Stimulated activated CD4-positive, alpha-beta T cell treated with anti-CD3 and anti-CD28 coated beads, Interleukin-1b, Interleukin-23, amount 100 ng/mL, for 24 hours (primary cell): ENCODE results near the gene SPRED2.
"Not testable (repeated sequence)": the region's sequence is repeated elsewhere in the genome, so short reads cannot be mapped to it uniquely, and the experiment has no call there.

Source experiments
- DNase-seq, 4 experiments: peaks; one replicate each; pipeline ENCODE4 v3.0.0-alpha.2; 2020; ENCODE audit warnings: low read depth in 4 of 4, low spot score in 1 of 4

Gene SPRED2

GRCh38 chr2:65349863-65350262, 82.5 kb downstream of the SPRED2 start:
- no peak for DNase-seq

DNA sequence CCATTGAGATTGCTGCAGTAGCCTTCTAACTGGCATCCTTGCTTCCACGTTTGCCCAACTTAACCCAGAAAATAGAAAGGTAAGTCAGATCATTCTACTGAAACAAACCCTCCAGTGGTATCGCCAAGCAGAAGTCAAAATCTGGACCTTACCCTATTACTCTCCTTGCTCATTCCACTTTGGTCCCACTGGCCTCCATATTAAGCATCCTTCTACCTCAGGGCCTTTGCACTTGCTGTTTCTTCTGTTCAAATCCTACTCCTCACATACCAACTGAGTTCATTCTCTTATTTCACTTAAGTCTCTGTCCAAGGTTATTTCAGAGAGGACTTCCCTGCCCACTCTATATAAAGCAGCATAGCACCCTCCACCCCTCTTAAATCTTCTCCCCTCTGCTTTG, 84.5 kb downstream of the SPRED2 start:
- no peak for DNase-seq

- DNase-seq, result no peak
These were observed 86.8 kb downstream of the SPRED2 start for GRCh38 chr2:65345631-65346030.

GRCh38 chr2:65344689-65345088, 87.7 kb downstream of the SPRED2 start:
- DNase-seq, result no peak

DNA sequence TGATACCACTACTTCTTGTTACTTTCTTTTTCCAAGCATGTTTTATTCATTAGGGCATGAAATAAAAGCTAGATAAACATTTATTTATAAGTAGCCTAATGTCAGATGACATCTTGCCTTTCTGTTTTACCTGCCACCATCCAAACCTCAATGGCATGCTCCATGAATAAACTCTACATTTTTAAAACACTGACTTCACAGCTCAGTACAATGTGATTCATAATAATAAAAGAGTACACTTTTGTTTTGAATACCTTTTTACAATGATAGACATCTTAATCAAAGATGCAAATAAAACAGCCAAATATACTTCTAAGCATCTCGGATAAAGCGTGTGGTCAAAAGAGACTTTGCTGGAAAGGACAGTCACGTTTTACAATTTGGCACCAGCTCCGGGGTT, 88.2 kb downstream of the SPRED2 start:
- no peak for DNase-seq

- DNase-seq, result no peak
These were observed 89.0 kb downstream of the SPRED2 start for GRCh38 chr2:65343386-65343785.

GRCh38 chr2:65340898-65341681, 91.3 kb downstream of the SPRED2 start:
- no peak for DNase-seq

GRCh38 chr2:65339648-65340047, 92.8 kb downstream of the SPRED2 start:
- no peak for DNase-seq

- not testable (repeated sequence) for DNase-seq
These were observed 93.4 kb downstream of the SPRED2 start for GRCh38 chr2:65338830-65339495.

- not testable (repeated sequence) for DNase-seq
These were observed 94.5 kb downstream of the SPRED2 start for GRCh38 chr2:65337915-65338314.

- no peak for DNase-seq
These were observed 97.7 kb downstream of the SPRED2 start for GRCh38 chr2:65334714-65335113.

GRCh38 chr2:65331336-65332025, 100.9 kb downstream of the SPRED2 start:
- no peak for DNase-seq

DNA sequence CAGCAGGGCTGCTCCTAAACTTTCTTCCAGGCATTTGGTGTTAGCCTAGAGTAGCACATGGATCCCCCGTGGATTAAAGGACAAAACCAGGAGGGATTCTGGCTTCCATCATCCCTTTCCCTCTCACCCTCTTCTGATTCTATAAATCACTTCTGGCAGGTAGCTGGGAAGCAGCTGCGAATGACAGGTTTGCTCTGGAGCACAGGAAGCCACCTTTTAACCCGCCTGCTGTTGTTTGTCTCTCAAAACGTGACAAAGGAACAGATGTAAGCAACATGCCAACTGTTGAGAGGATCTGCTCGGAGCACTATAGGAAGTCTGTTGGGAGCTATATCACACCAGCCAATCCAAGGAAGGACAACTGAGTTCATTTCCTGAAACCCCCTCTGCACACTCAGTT, 102.9 kb downstream of the SPRED2 start:
- no peak for DNase-seq

DNA sequence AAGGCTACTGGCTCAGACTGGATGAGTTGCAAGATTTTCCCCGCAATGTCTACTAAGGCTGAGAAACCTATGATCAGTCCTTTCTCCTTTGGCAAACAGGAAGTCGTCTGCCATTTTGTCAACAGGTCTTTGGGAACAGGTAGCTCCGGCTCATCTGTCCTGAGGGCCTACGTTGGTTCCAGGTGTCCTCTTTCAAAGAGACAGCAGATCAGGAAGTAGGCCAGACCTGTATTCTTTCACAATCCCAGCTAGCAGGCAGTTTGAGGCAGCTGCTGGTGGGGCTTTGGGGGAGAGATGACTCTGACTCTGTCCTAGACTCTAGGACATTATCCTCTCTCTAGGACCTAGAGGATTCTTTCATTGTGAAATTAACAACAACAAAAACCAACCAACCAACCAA, 106.1 kb downstream of the SPRED2 start:
- DNase-seq, result no peak

DNA sequence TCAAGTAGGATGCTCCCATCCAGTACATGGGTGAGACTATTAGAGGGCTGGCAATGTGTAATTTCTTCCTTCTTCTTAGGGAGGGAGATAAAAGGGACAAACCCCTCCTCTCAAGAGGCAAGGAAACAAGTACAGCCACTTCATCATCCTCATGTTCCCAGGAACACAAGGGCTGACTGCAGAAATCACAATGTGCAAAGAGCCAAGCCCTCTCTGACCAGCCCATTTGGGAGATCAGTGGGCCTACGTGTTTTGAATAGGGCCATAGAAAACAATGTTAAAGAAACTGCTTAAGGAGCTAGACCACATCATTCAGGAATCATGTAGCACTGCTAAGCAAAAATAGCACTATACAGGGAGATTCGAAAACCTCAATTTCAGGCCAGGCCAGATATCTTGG, 107.3 kb downstream of the SPRED2 start:
- no peak for DNase-seq

- no peak for DNase-seq
These were observed 111.5 kb downstream of the SPRED2 start for GRCh38 chr2:65320946-65321345.

GRCh38 chr2:65320042-65320725, 112.2 kb downstream of the SPRED2 start:
- DNase-seq, result no peak

GRCh38 chr2:65319674-65320041, 112.7 kb downstream of the SPRED2 start:
- no peak for DNase-seq

DNA sequence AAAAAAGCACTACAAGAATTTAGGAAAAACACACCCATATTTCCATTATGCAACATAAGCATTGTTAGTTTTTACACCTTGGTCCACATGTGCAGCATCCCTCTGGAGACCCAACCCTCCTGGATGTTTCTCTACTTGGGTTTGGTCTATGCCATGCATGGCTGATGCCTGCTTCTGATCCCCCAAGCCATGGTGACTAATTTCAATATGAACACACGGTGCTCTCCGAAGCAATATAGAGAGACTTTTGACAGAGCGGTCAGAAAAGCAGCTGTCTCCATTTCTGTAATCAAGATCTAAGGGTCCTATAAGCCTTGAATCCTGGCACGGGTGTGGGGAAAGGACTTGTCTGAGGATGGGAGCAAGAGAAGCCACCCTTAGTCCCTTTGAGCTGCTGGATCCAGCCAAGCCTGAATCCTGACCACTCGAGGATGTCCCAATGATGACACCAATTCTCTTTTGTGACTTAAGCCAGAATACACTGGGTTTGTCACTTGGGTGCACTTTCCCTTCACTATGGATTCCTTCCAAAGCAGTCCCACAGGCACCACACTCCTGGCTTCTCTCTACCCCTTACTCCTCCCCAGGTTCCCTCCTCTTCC, 113.2 kb downstream of the SPRED2 start:
- DNase-seq, result no peak

DNA sequence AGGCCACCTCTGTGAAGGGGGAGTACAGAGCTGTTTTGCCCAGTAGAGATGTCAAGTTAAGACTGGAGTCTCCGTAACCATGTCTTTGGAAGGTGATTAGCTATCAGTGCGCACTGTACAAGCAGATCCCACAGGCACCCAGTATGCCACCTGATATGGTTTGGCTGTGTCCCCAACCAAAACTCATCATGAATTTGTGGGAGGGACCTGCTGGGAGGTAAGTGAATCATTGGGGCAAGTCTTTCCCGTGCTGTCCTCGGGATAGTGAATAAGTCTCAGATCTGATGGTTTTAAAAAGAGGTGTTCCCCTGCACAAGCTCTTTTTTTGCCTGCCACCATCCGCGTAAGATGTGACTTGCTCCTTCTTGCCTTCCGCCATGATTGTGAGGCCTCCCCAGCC, 114.6 kb downstream of the SPRED2 start:
- DNase-seq, result no peak

GRCh38 chr2:65317351-65317750, 115.0 kb downstream of the SPRED2 start:
- not testable (repeated sequence) for DNase-seq
